CD14-positive monocyte (primary cell): Measurements from ENCODE around the gene SLC28A1. TPM values are rescaled to one million over a fixed set of nuclear protein-coding genes. Genes with fewer than 3 reads are reported as not detected.

Experiments
- DNase-seq, 3 donors: peaks; one replicate each; pipeline ENCODE4 v3.0.0-alpha.2; 2011 to 2022
- H2AFZ ChIP-seq: 2 replicates; pipeline ENCODE4 v1.6.0; 2012; ENCODE audit warnings: mild to moderate bottlenecking, low read depth, low read length, inconsistent platforms; ENCODE audit not compliant: insufficient read depth, poor library complexity, severe bottlenecking
- H3K27ac ChIP-seq, 2 donors: 1 replicate in 1 of 2; 2 replicates in 1 of 2; pipeline ENCODE4 v1.5.1; 2012 to 2013; ENCODE audit warnings: low read length in 2 of 2, control low read depth in 1 of 2, inconsistent platforms in 1 of 2, low read depth in 1 of 2, mild to moderate bottlenecking in 1 of 2
- H3K27me3 ChIP-seq, 2 donors: one replicate each; pipeline versions ENCODE4 v1.6.0 to v1.6.1; 2011 to 2013; ENCODE audit warnings: low read length in 2 of 2; ENCODE audit not compliant: control insufficient read depth in 2 of 2, insufficient read depth in 2 of 2
- H3K36me3 ChIP-seq, 2 donors: replicated peaks in 1 of 2; 1 replicate in 1 of 2; 2 replicates in 1 of 2; pipeline versions ENCODE4 v1.5.1 to v1.6.1; 2012 to 2013; ENCODE audit warnings: low read length in 2 of 2, control low read depth in 1 of 2, inconsistent platforms in 1 of 2, mild to moderate bottlenecking in 1 of 2; ENCODE audit not compliant: insufficient read depth in 2 of 2, control insufficient read depth in 1 of 2
- H3K4me1 ChIP-seq, 2 donors: 1 replicate in 1 of 2; 2 replicates in 1 of 2; pipeline versions ENCODE4 v1.5.1 to v1.6.1; 2012 to 2013; ENCODE audit warnings: low read length in 2 of 2, control low read depth in 1 of 2, inconsistent platforms in 1 of 2, mild to moderate bottlenecking in 1 of 2, moderate library complexity in 1 of 2; ENCODE audit not compliant: insufficient read depth in 2 of 2, control insufficient read depth in 1 of 2
- H3K4me2 ChIP-seq: replicated peaks from 2 replicates; pipeline ENCODE3; 2012; ENCODE audit warnings: low read length, moderate library complexity, mild to moderate bottlenecking; ENCODE audit not compliant: poor library complexity, severe bottlenecking; ENCODE audit errors: extremely low read depth
- H3K4me3 ChIP-seq, 3 experiments: fragments of 200-600 bp in 1 of 3; sonication (generic) in 1 of 3; replicated peaks in 1 of 3; 1 replicate in 2 of 3; 2 replicates in 1 of 3; pipeline ENCODE4 v1.5.1; 2011 to 2013; ENCODE audit warnings: low read length in 3 of 3, mild to moderate bottlenecking in 3 of 3, control low read depth in 2 of 3, low read depth in 2 of 3, inconsistent platforms in 1 of 3, moderate library complexity in 1 of 3
- H3K79me2 ChIP-seq: 2 replicates; pipeline ENCODE4 v1.6.0; 2012; ENCODE audit warnings: mild to moderate bottlenecking, control low read depth, inconsistent platforms, low read length, moderate library complexity; ENCODE audit not compliant: insufficient read depth
- H3K9ac ChIP-seq: 2 replicates; pipeline ENCODE4 v1.6.0; 2017; ENCODE audit warnings: low read length, mild to moderate bottlenecking; ENCODE audit not compliant: insufficient read depth, poor library complexity, severe bottlenecking
- H3K9me3 ChIP-seq, 2 donors: replicated peaks in 1 of 2; 1 replicate in 1 of 2; 2 replicates in 1 of 2; pipeline versions ENCODE4 v1.5.1 to v1.6.1; 2012 to 2013; ENCODE audit warnings: low read length in 2 of 2, control low read depth in 1 of 2; ENCODE audit not compliant: control insufficient read depth in 1 of 2, insufficient read depth in 1 of 2
- H4K20me1 ChIP-seq: 2 replicates; pipeline ENCODE4 v1.6.0; 2012; ENCODE audit warnings: mild to moderate bottlenecking, low read length, control low read depth, moderate library complexity; ENCODE audit not compliant: insufficient read depth
- H3K27ac Mint-ChIP-seq, 7 donors: one replicate each; pipeline ENCODE4 v1.8.0; 2020; ENCODE audit warnings: mild to moderate bottlenecking in 7 of 7, mixed read lengths in 7 of 7, moderate library complexity in 6 of 7, inconsistent platforms in 2 of 7
- H3K27me3 Mint-ChIP-seq, 3 donors: one replicate each; pipeline ENCODE4 v1.8.0; 2021 to 2022; ENCODE audit warnings: low read depth in 3 of 3, mild to moderate bottlenecking in 3 of 3, mixed read lengths in 3 of 3, moderate library complexity in 3 of 3, inconsistent platforms in 1 of 3
- H3K36me3 Mint-ChIP-seq, 2 donors: one replicate each; pipeline ENCODE4 v1.8.0; 2020; ENCODE audit warnings: mixed read lengths in 2 of 2, inconsistent platforms in 1 of 2, mild to moderate bottlenecking in 1 of 2
- H3K4me1 Mint-ChIP-seq: one replicate; pipeline ENCODE4 v1.8.0; 2020; ENCODE audit warnings: mild to moderate bottlenecking, mixed read lengths
- H3K4me3 Mint-ChIP-seq, 2 donors: one replicate each; pipeline ENCODE4 v1.8.0; 2020; ENCODE audit warnings: mild to moderate bottlenecking in 2 of 2, mixed read lengths in 2 of 2, moderate library complexity in 1 of 2
- H3K9me3 Mint-ChIP-seq, 7 donors: one replicate each; pipeline ENCODE4 v1.8.0; 2020 to 2022; ENCODE audit warnings: mixed read lengths in 7 of 7, mild to moderate bottlenecking in 6 of 7, moderate library complexity in 6 of 7, inconsistent platforms in 2 of 7
- CTCF ChIP-seq: fragments of 200-600 bp; IDR thresholded peaks from one replicate; pipeline ENCODE4 v1.8.0; 2022; ENCODE audit warnings: antibody characterized with exemption, mild to moderate bottlenecking
- WGBS: methylation state at CpG from one replicate; pipeline ENCODE4 v1.1.5; 2013; ENCODE audit warnings: missing lambda C conversion rate; ENCODE audit not compliant: insufficient coverage; 5-methylcytosine and 5-hydroxymethylcytosine counted together
- intact Hi-C, 2 donors: fragments of 100-400 bp; cut with micrococcal nuclease; formaldehyde crosslinking; loops; one replicate each; pipeline versions ENCODE4 v1.15.0 to v1.15.1; 2023
- polyA plus RNA-seq, 3 donors: library from polyadenylated mRNA; depleted of rRNA in 1 of 3; unstranded in 2 of 3; stranded (reverse) in 1 of 3; fragments of 300-500 nt in 2 of 3; fragments of >200 nt in 1 of 3; fragmentation: Illumina TruSeq in 2 of 3; gene quantifications; 1 replicate in 2 of 3; 2 replicates in 1 of 3; pipeline ENCODE4 v1.2.3, GENCODE V29; 2012 to 2021

The SLC28A1 gene
- polyA plus RNA-seq, 3 donors = not detected

GRCh38 chr15:84910928-84911623 lies 26.6 kb downstream of the SLC28A1 start:
- H2AFZ ChIP-seq = no peak overlapping the region
- H3K36me3 ChIP-seq = no peaks in the 10 kb centered on the region
- no peaks in the 10 kb centered on the region for H3K36me3 Mint-ChIP-seq
- no peaks in the 10 kb centered on the region for H3K79me2 ChIP-seq
- intact Hi-C loops = no loop called here
- H4K20me1 ChIP-seq = no peaks in the 10 kb centered on the region
- no peak overlapping the region for H3K4me2 ChIP-seq
- H3K4me3 ChIP-seq = no peak overlapping the region
- H3K27ac ChIP-seq = no peak overlapping the region
- H3K4me1 Mint-ChIP-seq = peaks cover 7% of the 10 kb centered on the region
- H3K9me3 Mint-ChIP-seq = peaks cover 0 to 6% (median 2%) of the 10 kb centered on the region in 7 donors
- H3K9ac ChIP-seq = no peak overlapping the region
- H3K4me3 Mint-ChIP-seq = no peak overlapping the region
- H3K4me1 ChIP-seq = no peaks in the 10 kb centered on the region
- TF ChIP-seq CTCF = no peak
- H3K27me3 ChIP-seq = no peaks in the 10 kb centered on the region
- DNase-seq = no peak
- H3K27ac Mint-ChIP-seq = no peak overlapping the region
- peaks cover 0 to 4% of the 10 kb centered on the region in 2 donors for H3K9me3 ChIP-seq
- WGBS = 96% methylated on average over 11 of the region's 17 CpGs
- H3K27me3 Mint-ChIP-seq = peaks cover 1 to 7% (median 2%) of the 10 kb centered on the region in 3 donors

- Histone ChIP-seq H3K4me3 (no peak overlapping the region), H3K27ac (no peak overlapping the region), H3K4me2 (no peak overlapping the region), H4K20me1 (no peaks in the 10 kb centered on the region), H2AFZ (no peak overlapping the region), H3K9ac (no peak overlapping the region), H3K9me3 (peaks cover 0 to 4% of the 10 kb centered on the region in 2 donors), H3K79me2 (no peaks in the 10 kb centered on the region), H3K36me3 (no peaks in the 10 kb centered on the region), H3K4me1 (no peaks in the 10 kb centered on the region), H3K27me3 (no peaks in the 10 kb centered on the region)
- H3K27me3 Mint-ChIP-seq = peaks cover 0 to 7% (median 1%) of the 10 kb centered on the region in 3 donors
- H3K27ac Mint-ChIP-seq = no peak overlapping the region
- peaks cover 7% of the 10 kb centered on the region for H3K4me1 Mint-ChIP-seq
- H3K9me3 Mint-ChIP-seq = peaks cover 0 to 6% (median 2%) of the 10 kb centered on the region in 7 donors
- intact Hi-C loops = no loop called here
- WGBS = 84% methylated on average over 3 of the region's 6 CpGs
- no peak for DNase-seq
- no peak for TF ChIP-seq CTCF
- no peak overlapping the region for H3K4me3 Mint-ChIP-seq
- no peaks in the 10 kb centered on the region for H3K36me3 Mint-ChIP-seq
Measured at GRCh38 chr15:84911879-84912660, 27.6 kb downstream of the SLC28A1 start.
